SK-N-SH (cell line): ENCODE data around the gene SMIM20.

Experiments
- CTCF ChIP-seq: fragments of 200-600 bp; sonication (generic); IDR thresholded peaks from 2 replicates; pipeline ENCODE4 v1.6.1; 2017; ENCODE audit warnings: antibody characterized with exemption, mild to moderate bottlenecking, moderate library complexity
- ELF1 ChIP-seq: IDR thresholded peaks from 2 replicates; pipeline ENCODE4 v1.4.0; 2012
- FOXM1 ChIP-seq: IDR thresholded peaks from 2 replicates; pipeline ENCODE4 v1.4.0; 2012; ENCODE audit warnings: low read depth, mild to moderate bottlenecking
- GABPA ChIP-seq: IDR thresholded peaks from 2 replicates; pipeline ENCODE4 v1.4.0; 2012; ENCODE audit warnings: low read depth, mild to moderate bottlenecking
- JUND ChIP-seq: IDR thresholded peaks from 2 replicates; pipeline ENCODE4 v1.4.0; 2012
- MAX ChIP-seq: IDR thresholded peaks from 2 replicates; pipeline ENCODE4 v1.4.0; 2012; ENCODE audit warnings: low read depth
- SMC3 ChIP-seq: IDR thresholded peaks from 2 replicates; pipeline ENCODE4 v1.6.1; 2012; ENCODE audit warnings: low read depth, low read length, improper control_type of control experiment
- USF2 ChIP-seq: fragments of 150-350 bp; IDR thresholded peaks from 2 replicates; pipeline ENCODE4 v1.6.1; 2017; ENCODE audit warnings: antibody characterized with exemption, low read length, low read depth, borderline replicate concordance

DNA sequence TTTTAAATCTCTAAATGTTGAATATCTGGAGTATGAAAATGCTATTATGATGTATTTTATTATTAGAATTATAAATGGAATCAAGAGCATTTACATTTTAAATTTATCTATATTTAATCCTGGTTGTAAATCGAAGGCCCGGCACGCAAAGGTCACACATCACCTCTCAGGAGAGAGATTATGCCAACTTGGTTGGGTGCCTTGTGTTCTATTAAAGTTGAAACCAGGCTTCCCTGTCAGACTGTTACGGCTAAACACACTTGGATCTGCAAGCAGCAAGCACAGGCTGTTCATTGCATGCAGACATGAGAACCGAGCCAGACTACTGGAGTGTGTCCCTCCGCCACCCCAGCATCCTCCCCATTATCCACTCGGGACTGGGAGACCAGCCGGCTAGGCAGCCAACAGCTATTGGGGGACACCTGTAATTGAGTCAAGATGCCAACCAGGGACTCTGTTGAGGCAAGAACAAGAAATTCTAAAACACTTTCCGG is 34.9 kb upstream of the SMIM20 start:
- no peak for TF ChIP-seq ELF1
- no peak for TF ChIP-seq JUND
- no peak for TF ChIP-seq SMC3
- no peak for TF ChIP-seq FOXM1
- no peak for TF ChIP-seq CTCF
- no peak for TF ChIP-seq USF2
- no peak for TF ChIP-seq GABPA
- no peak for TF ChIP-seq MAX
